ENCODE measurements around the gene SLC23A3.

The SLC23A3 gene

DNA sequence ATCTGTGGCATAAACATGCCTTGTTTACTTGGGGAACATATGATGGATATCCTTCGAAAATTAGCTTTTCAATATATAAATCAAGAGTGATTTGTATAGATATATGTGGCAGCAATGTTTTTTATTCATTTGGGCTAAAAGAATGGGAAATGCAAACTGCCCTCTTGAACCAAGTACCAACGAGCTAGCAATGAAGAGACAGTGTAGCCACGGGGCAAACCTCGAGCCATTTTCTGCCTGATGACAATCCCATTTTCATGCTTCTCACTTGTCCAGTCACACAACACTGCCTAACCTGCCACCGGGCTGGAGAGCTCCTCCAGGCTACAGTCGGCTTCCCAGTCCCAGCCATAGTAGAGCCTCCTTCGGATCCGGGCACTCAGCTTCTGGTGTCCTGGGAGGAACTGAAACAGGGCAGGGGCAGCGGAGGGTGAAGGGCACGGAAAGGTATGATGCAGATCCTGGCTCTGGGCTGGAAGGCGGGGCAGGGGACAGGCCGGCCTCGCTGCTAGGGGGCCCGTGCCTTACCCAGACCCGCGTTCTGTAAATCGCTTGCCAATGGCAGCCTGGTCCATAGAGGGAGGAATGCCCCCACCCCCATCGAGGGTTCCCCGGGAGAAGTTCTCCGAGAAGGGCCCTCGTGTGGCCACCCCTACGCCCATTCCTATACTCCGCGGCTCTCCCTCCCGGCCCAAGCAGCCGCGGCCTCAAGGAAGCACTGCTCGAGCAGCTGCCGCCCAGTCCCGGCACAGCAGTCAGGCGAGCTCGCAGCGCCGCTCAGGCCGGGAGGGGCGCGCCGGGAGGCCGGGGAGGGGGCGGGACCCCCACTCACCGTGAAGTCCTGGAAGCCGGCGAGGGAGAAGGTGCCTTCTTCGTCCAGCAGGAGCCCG, 6.3 kb upstream of the SLC23A3 start:
- DNase-seq (ENCODE audit: low read depth in 3 of 3) = no peak

DNA sequence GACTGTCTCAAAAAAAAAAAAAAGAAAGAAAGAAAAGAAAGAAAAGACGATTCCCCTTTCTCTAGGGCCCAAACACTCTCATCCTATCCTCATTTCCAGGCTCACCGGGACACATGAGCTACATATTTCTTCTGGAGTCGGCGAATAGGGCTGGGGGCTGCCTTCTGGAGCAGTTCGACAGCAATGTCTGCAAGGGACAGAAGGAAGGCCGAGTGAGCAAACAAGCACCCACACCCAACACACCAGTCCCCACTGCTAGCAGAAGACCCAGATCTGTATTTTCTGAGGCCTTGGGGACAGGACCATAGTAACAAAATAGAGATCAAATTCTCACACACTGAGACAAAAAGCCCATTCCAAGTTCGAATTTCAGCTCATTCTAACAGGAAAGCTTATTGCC, 5.7 kb upstream of the SLC23A3 start:
- no peak for DNase-seq (ENCODE audit: low read depth in 3 of 3)

DNA sequence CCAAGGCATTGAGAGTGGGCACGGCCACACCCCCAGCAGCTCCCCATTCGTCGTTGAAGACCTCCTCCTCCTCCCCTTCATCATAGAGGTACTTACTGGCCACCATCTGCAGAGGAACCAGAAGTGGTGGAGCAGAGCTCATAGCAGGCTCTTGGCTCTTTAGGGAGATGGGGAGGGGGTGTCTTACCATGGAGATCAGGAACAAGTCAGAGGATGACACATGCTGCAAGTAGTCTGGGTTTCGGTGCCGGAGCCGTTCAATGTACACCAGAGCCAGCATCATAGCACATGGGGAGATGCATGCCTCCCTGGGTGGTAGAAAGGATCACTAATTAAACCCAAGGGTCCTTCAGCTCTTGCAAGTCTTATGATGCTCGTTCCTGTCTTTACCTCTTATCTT, 5.0 kb upstream of the SLC23A3 start:
- DNase-seq (ENCODE audit: low read depth in 3 of 3) = no peak

DNA sequence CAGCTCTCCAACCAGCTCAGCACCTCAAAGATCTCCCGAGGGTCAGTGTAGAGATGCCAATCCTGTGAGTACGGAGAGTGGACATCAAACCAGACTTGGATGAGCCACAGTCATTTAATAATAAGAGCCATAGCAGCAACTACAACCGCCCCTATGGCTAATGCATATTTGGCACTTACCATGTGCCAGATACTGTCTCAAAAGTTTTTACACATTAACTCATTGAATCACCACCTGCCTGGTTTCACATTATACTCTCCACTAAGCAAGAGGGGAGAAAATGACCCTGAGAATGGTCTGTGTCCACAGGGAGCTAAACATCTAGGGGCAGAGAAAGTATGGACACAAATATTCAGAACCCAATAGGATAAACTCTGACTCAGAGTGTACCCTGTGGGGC, 4.3 kb upstream of the SLC23A3 start:
- DNase-seq (ENCODE audit: low read depth in 3 of 3) = no peak

DNA sequence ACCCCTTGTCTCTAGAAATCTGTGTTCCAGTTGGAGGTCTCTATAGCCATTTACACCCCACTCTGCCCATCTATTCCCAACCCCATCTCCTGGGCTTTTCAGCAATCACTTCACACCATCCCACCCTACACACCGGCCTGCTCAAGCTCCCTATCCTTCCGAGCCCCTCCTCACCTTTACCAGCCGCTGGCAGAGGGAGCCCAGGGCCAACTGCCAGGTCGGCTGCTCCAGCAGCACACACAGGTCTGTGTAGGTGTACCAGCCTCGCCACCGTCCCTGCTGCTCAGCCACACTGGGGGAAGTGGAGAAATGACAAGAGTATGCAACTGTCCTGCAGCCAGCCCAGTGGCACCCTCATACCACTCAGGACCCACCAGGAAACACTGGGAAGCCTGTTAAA, 3.3 kb upstream of the SLC23A3 start:
- DNase-seq (ENCODE audit: low read depth in 3 of 3) = no peak

DNA sequence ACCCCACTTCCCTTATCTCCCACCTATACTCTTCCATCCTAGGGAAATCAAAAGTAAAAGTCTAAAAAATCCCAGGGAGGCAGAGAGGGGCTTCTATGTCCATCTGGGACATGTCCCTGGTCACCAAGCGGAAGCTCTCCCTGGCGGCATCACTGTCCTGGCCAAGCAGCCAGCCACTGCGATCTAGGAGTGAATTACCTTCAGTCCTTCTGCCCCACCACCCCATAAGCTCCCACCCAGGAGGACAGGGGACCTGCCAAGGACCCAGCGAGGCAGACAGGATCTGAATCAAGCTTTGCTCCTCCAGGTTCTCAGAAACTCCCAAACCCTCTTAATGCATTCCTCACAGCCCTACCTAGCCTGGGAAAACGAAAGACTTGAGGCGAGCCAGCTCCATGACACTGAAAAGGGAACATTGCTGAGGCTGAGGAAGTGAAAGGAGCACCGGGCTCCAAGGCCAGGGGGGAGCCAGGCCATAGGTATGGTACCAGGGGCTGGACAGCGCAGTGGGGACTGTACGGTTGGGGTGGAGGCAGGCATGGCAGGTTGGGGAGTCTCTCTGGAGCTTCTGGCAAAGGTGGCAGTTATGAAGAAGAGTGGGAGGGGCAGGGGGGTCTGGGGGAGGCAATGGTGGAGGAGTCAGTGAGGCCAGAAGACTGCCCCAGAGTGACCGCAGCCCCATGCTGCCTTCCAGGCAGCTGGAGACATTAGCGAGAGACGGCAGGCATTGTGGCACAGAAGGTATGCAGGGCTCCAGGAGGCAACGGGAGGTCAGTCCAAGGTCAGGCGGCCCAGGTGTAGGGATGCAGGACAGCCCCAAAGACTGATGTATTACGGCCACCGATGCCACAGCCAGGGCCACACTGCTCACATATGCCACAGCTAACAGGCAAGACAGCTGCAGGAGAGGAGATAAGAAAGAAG, 2.7 kb upstream of the SLC23A3 start:
- DNase-seq (ENCODE audit: low read depth in 3 of 3) = no peak

DNA sequence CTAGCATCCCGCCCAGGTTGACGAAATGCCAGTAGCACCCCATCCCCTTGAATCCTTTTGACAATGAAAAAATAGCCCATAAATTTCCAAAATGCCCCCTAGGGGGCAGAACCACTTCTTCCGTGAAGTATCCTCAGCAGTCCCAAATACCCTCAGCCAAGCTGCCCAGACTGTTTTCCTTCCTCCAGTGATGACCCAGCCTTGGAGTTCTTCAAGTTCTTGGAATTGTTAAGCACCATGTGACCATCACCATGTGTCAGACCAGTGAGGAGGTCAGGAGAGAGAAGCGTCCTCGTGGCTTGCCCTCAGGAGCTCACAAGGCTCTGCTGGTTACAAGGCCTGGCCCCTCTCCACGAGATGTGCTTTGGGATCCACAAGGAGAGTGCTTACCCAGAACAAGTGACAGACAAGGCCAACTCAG, 1.4 kb upstream of the SLC23A3 start:
- peak in 1 of 3 experiments; percentile 12 for DNase-seq (ENCODE audit: low read depth in 3 of 3)

DNA sequence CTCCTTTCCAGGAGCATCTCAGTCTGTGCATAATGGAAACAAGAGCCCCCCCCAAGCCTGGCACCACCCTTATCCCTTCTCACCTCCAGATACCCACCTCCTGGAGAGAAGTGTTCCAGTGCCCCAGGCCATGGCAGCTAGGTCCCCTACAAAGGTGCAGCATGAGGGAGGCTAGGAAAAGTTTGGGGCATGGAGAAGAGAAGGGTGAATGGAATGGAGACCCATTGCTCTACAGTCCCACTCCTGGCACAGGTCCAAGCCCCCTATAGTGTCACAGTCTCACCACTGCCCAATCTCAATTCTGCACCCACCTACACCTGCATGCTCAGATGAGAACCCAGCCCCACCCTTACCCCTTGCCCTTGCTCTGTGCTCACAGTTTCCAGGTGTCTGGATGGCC, 897 bp downstream of the SLC23A3 start:
- DNase-seq (ENCODE audit: low read depth in 3 of 3) = no peak

DNA sequence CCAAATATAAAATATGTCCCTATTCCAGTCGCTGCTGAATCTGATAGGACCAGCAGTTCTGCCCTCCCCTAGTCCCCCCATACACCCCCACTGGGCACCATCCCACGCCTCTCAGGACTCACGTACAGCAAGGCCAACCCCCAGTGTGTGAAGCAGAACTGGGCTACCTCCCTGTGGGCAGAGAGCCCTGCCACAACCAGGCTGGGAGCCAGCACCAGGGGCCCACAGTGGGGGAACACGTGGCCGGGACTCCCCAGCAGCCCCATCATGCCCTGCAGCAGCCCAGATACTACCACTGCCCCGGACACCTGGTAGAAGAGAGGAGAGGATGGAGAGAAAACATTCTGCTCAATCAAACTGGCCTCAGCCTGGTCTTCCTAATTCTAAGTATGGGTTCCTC, 1.3 kb downstream of the SLC23A3 start:
- DNase-seq (ENCODE audit: low read depth in 3 of 3) = no peak

DNA sequence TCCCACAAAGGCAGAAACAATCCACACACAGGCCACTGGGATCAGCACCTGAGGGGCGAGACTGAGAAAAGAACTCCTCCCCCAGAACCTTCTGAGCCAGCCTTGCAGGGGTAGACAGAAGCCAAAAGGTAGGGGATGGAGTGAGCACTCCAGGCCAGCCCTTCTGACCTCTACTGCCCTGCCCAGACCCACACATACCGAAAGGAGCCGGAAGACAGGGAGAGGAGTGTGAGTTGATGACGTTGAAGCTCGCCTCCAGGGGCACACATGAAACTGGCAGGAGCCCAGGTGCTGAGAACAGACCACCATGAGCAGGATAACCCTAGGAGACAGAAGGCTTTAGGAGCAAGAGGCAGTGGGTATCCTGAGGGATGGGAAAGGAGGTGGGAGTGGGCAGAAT, 1.8 kb downstream of the SLC23A3 start:
- DNase-seq (ENCODE audit: low read depth in 3 of 3) = no peak

DNA sequence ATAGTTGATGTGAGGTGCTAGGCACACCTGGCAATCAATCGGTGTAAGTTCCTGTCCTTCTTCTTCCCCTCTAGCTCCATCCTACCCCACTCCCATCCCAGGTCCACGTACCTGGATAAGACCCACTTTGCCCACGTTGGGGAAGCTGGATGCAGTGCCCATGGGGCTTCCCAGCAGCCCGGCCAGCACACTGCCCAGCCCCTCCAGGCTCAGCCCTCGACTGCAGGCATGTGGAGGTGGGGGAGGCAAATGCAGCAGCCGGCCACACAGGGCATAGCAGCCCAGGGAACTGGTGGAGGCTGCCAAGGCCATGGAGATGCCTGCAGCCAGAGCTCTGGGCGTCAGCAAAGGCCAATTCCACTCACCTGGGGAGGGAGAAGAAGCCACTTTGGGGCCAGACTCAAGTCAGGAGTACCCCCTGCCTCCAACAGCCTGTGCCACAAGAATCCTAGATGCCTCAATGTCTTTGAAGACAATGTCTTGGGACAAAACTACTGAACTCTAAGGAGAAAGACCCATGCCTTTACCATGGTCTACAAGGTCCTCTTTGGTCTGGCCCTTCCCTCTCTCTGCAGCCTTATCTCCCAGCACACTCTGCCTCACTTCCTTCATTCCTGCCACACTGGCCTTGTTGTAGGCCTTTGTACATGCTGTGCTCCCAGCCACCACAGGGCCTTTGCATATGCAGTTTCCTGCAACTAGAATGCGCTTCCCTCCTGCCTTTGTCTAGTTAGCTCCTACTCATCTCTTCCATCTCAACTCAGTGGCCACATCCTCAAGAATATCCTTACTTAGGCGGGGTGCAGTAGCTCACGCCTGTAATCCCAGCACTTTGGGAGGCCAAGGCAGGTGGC, 4.5 kb downstream of the SLC23A3 start:
- no peak for DNase-seq (ENCODE audit: low read depth in 3 of 3)

DNA sequence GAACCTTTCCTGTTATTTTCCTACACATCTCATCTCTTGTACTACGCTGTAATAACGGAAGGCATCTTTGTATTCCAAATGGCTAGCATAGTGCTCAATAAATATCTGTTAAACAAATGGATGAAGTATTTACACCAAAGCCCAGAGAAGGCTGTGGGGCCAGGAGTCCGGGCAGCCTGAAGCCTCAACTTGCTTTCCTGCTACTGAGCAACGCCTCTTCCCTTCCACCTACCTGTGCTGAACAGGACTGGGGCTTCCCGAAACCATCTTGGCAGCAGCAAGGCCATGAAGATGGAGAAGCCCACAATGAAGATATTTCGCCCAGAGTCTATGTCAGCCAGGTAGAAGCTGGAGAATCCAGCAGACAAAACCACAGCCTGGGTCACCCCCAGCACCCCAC, 6.7 kb downstream of the SLC23A3 start:
- no peak for DNase-seq (ENCODE audit: low read depth in 3 of 3)

DNA sequence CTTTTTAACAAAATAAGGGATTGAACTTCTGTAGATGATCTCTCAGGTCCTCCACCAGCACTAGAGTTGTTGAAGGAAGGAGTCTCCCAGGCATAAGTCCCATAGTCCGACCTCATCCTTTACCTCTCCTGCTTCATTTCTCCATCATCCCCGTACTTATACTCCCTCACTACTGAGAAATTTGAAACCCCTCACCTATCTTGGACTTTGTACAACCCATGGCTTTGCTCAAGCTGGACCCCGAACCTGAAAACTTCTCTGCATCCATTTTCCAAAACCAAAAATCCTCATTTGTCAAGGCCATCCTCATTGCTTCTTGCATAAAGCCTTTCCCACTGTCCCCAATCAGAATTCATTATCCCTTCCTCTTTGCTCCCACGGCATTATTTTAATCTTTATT, 8.7 kb downstream of the SLC23A3 start:
- DNase-seq (ENCODE audit: low read depth in 3 of 3) = no peak

DNA sequence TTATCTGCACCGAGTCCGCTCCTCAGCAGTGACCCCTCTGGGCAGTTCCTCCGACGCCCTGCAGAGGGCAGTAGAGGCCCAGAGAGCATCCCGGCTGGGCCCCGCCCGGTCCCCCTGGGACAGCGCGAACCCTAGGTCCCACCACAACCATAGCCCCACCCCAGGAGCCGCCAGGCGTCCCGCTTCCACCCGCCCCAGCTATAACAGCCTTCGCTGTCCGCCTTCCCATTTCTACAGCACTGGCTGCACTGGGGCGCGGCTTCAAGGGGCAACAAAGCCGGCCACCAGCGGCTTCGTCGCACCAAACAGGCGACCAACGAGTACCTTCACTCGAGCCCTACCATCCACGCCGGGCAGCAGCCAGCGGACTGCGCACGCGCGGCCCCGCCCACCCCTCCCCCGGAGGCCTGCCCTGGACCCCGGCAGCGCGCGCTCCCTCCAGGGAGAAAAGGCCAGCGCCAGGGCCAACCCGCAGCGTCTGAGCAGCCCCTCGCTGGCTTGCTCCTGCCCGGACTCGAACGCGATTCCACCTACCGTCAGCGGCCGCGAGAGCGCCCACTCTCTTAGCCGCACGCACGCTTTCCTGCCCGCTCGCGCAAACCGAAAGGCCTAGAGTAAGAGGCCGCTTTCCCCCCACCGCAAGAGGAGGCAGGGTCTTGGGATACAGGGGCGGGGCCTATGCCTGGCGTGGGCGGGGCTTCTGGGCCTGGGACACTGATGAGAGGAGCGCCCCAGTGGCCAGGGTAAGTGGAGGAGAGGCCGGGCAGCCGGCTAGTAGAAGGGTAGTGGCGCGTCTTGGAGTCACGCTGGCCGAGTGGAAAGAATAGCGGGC, 9.4 kb downstream of the SLC23A3 start, which contains the start of gene NHEJ1:
NHEJ1 (minus strand) TSS at position 630 of the 832 bp plus-strand sequence. CDS start 2,453 bp downstream, outside the sequence.
- DNase-seq (ENCODE audit: low read depth in 3 of 3) = peak; percentile 90 to 96 (median 91)

DNA sequence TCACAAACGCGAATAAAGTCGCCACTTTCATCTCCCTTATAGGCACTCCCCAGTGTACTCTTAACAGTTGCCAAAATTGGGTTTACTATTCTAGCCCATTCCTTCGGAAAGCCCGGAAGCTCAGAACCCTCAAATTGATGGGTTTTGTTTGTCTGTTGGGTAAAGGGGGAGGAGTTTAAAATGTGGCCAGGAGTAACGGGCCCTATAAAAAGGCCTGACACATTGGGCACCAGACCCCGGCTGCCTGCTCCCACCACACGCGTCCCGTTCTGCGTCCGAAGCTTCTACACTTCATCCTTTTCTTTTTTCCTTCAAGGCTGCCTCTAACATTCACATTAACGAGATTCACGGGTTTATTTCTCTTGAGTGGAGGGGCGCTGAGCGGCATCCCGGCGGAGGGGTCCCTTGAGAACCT, 10.1 kb downstream of the SLC23A3 start:
- DNase-seq (ENCODE audit: low read depth in 3 of 3) = no peak

DNA sequence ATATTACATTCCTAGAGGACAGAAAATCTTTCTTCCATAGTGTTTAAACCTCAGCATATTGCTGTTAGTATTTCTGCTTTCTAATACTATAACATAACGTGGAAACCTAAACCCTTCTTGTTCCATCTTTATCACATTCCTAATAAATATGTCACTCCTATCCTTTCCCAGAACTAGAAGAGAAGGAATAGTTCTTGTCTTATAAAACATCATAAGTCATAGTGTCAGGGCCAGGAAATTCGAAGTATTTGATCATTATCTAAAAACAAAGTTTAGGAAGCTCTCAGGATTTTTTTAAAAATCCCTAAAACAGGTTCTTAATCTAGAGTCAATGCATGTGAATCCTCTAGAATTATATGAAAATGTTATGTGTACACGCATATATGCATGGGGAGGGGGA, 11.2 kb downstream of the SLC23A3 start:
- no peak for DNase-seq (ENCODE audit: low read depth in 3 of 3)

DNA sequence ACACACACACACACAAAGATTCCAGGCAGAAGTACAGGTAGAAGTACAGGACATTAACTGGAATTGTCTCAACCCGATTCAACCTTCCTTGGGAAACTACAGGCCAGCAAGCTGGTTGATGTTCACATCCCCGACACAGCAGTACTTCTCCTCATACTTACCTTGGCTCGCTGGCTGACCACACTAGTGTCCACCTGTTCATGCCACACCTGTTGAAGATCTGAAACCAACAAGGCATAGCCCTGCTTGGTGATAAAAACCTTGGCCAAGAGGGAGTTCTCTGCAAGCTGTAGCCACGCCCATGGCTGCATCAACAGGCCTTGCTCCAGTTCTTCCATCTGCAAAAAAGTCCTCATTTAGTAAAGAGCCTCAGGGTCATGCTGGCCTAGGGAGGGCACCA, 11.8 kb downstream of the SLC23A3 start:
- no peak for DNase-seq (ENCODE audit: low read depth in 3 of 3)

DNA sequence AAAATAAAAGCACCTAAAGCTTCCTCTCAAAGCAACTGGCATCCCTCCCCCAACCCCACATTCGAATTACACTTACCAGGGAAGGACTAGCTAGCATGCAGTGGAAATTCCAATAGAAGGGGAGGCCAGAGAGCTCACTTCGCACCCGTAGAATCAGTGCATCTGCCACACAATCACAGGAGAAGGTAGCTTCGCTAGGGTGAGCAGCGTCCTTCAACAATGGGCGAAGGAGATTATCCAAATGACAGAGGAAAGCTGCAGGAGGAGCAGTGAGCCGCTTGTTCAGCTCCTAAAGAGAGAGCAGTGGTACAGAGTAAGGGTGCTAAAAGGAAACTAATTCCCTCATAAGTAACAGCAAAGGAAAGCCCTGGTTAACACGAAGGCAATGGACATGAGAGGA, 12.4 kb downstream of the SLC23A3 start:
- no peak for DNase-seq (ENCODE audit: low read depth in 3 of 3)

DNA sequence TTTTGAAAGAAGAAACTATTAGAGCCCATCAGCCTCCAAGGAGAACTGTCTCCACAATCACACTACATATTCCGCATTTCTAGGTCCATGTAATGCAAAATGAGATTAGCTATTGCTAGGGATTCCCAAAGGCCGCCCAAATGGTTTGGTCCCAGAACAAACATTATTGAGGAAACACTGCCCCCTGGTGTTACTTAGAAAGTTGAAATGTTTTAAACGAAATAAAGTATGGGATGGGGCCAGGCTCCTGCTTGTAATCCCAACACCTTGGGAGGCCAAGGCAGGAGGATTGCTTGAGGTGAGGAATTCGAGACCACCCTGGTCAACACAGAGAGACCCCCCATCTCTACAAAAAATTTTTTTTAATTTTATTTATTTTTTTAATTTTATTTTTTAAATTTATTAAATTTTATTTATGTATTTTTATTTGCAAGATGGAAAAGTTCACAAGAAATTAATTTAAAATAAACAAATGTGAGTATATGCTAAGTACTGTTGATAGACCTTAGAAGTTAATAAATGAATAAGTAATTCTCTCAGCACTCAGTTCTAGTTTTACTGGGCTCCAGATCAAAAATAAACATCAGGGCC, 14.7 kb downstream of the SLC23A3 start:
- no peak for DNase-seq (ENCODE audit: low read depth in 3 of 3)

DNA sequence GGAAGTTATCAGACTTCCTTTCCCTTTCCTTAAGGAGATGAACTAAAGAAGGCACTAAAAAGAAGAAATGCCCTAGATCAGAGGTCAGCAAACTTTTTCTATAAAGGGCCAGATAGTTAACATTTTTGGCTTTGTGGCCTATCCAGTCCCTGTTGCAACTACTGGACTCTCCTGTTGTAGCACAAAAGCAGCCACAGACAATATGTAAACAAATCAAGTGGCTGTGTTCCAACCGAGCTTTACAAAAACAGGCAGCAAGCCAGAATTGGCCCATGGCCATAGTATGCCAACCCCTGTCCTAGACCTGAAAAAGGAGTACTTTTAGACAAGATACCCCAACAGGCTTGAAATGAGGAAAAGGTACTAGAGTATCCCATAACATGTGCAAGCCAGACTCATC, 20.2 kb downstream of the SLC23A3 start:
- no peak for DNase-seq (ENCODE audit: low read depth in 3 of 3)

Data from stimulated activated CD4-positive, alpha-beta T cell treated with anti-CD3 and anti-CD28 coated beads, TNF-alpha, amount 100 ng/mL, for 4 hours (primary cell).